Muscle layer of duodenum (tissue), 2 donors: Measurements from ENCODE around the gene ARHGAP8.

Experiments
- H3K27ac ChIP-seq: one replicate; pipeline ENCODE4 v1.7.0; 2013; ENCODE audit warnings: mild to moderate bottlenecking, low read length
- H3K27me3 ChIP-seq: one replicate; pipeline ENCODE4 v1.7.0; 2013; ENCODE audit warnings: low read depth, mild to moderate bottlenecking, control low read depth, low read length
- H3K36me3 ChIP-seq, 2 donors: one replicate each; pipeline ENCODE4 v1.7.0; 2013; ENCODE audit warnings: low read length in 2 of 2, control low read depth in 1 of 2, mild to moderate bottlenecking in 1 of 2; ENCODE audit not compliant: insufficient read depth in 2 of 2, control insufficient read depth in 1 of 2
- H3K4me1 ChIP-seq, 2 donors: one replicate each; pipeline ENCODE4 v1.7.0; 2013; ENCODE audit warnings: low read length in 2 of 2, mild to moderate bottlenecking in 2 of 2, control low read depth in 1 of 2, moderate library complexity in 1 of 2; ENCODE audit not compliant: insufficient read depth in 2 of 2, control insufficient read depth in 1 of 2
- H3K4me3 ChIP-seq, 2 donors: one replicate each; pipeline ENCODE4 v1.7.0; 2013; ENCODE audit warnings: low read length in 2 of 2, low read depth in 1 of 2, mild to moderate bottlenecking in 1 of 2
- H3K9me3 ChIP-seq, 2 donors: one replicate each; pipeline ENCODE4 v1.7.0; 2013; ENCODE audit warnings: low read length in 2 of 2, control low read depth in 1 of 2, mild to moderate bottlenecking in 1 of 2; ENCODE audit not compliant: control insufficient read depth in 1 of 2
- donor health status: healthy.

ARHGAP8 gene

DNA sequence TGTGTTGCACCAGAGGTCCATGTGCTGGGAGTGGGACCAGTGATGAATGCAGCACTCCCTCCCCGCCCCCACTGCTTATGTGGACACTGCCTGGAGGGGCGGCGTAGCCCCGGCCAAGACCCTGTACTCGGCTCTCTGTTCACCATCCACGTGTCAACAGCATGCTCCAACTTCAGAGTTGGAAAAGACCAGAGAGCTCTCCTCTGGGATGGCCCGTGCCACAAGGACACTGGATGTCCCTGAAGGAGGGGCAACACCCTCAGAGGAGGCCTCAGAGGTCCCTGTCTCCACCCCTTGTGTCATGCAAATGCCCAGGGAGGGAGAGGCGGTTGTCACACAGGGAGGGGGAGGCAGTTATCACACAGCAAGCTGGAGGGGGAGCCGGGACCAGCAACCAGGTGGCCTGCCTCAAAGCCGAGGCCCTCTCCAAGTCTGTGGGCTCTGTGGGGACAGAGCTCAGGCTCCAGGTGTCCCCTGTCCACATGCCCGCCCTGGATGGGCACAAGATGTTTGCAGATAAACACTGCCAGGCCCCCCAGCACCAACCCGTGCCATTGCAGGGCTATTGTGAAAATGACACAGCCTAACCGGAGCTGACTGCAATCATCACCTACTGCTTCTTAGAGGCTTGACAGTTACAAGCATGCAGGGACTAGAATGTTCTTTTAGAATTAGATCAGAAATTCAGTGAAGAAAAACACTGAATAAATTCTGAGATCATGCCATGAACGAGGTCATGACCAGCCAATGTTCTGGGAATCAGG is 136.3 kb downstream of the ARHGAP8 start:
- Histone ChIP-seq H3K4me1 (no peaks in the 10 kb centered on the region), H3K27ac (no peak overlapping the region), H3K36me3 (no peaks in the 10 kb centered on the region), H3K4me3 (no peak overlapping the region), H3K27me3 (no peaks in the 10 kb centered on the region), H3K9me3 (no peaks in the 10 kb centered on the region)

DNA sequence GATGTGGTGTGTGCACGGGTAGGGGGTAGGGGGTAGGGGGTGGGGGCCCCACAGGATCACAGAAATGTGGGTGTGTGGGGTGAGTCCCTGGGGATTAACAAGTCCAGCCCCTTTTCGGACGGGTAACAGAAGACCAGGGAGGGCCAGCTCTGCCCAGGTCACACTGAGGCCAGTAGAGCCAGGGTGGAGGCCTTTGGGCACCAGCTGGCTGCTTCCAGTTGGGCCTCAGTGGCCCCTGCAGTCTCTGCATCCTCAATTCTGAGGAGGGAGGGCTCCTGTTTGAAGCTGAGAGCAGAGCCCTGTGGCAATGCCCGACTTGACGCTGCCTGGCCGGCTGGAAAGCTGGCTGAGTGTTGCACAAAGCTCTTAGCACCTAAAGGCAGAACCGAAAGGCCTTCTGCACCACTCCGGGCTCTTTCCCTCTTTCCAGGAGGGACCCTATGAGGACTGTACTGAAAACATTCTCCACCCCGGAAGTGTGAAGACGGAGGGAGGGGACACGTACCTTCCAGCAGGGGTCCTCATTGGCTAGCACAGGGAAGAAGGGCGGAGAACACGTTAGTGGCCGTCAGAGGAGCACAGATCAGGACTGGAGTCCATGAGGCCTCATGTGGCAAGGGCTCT is 137.0 kb downstream of the ARHGAP8 start:
- no peaks in the 10 kb centered on the region for H3K36me3 ChIP-seq
- no peaks in the 10 kb centered on the region for H3K4me1 ChIP-seq
- H3K27me3 ChIP-seq = no peaks in the 10 kb centered on the region
- H3K9me3 ChIP-seq = no peaks in the 10 kb centered on the region
- no peak overlapping the region for H3K27ac ChIP-seq
- no peak overlapping the region for H3K4me3 ChIP-seq

DNA sequence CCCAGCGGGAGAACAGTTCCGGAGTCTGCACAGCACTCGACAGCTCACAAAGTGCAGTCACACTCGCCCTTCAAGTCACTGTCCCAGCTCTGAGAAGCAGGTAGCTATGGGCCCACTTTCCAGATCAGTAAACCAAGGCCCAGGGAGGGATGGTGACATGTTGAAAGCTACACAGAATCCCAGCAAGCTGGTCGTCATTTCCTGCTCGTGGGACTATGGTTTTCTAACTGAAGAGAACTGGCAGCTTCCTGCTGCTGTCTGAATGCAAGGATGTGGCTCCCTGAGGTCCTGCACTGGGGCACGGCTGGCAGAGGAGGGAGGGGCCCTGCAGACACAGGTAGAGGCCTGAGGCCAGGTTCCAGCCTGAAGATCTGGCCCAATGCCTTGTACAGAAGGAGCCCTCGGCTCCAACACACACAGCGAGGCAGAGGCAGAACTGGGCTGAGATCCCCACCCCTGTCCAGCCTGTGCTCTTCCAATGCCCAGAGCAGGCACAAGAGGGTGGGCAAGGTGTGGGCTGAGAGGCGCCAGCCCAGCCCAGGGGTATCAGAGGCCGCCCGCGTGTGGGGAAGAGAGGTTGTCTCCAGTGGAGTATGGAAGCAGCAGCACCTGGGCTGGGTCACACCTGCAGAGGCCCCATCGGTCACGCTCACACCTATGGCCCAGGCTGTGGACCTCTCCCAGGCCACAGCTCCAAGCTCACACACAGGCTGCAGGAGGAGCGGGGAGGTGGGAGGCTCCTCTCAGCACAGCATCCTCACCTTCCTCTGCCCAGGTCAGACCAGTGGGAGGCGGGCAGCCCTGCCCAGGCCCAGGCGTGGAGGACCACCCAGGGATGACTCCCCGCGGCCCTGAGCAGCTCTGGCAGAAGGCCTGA is 138.3 kb downstream of the ARHGAP8 start:
- Histone ChIP-seq H3K4me3 (no peak overlapping the region), H3K36me3 (no peaks in the 10 kb centered on the region), H3K27ac (no peak overlapping the region), H3K4me1 (no peaks in the 10 kb centered on the region), H3K9me3 (no peaks in the 10 kb centered on the region), H3K27me3 (no peaks in the 10 kb centered on the region)

DNA sequence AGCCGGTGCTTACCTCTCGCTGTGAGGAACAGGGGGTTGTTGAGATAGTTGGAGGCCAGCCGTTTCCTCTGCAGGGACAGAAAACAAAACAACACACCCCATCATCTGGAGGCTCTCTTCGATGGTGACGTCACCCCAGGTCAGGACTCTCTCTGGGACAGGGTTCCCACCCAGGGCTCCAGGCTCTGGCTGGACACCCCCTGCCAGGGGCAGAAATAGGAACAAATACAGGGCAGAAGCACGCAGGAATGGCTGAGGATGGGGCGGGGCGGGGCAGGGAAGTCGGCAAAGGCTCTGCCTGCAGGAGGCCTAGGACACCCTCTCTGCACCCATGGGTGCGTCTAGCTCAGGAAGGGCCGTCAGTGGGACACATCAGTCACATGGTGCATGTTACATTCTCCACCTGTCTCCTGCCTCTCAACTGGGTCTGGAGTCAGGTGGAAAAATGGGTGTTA is 138.9 kb downstream of the ARHGAP8 start:
- Histone ChIP-seq H3K27me3 (no peaks in the 10 kb centered on the region), H3K36me3 (no peaks in the 10 kb centered on the region), H3K9me3 (no peaks in the 10 kb centered on the region), H3K27ac (no peak overlapping the region), H3K4me1 (no peaks in the 10 kb centered on the region), H3K4me3 (no peak overlapping the region)

DNA sequence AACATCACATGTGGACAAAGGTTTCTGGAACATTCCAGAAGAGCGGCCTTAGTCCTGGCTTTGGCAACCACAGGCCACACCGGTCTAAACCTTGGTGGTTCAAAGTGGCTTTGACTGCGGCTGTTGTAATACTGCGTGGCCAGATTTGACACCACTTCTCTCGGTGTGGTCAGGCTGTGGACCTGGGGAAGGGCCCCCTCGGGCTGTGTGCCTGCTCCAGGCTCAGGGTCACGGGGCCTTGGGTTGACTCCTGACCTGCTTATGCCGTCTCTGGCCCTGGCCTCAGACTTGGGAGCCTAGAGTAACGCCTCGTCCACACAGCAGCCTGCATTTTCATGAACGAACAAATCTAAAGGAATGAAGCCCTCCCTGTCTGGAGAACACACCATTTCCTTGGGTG is 139.4 kb downstream of the ARHGAP8 start:
- H3K36me3 ChIP-seq = no peaks in the 10 kb centered on the region
- H3K27me3 ChIP-seq = no peaks in the 10 kb centered on the region
- H3K27ac ChIP-seq = no peak overlapping the region
- H3K4me1 ChIP-seq = no peaks in the 10 kb centered on the region
- H3K9me3 ChIP-seq = no peaks in the 10 kb centered on the region
- H3K4me3 ChIP-seq = no peak overlapping the region

DNA sequence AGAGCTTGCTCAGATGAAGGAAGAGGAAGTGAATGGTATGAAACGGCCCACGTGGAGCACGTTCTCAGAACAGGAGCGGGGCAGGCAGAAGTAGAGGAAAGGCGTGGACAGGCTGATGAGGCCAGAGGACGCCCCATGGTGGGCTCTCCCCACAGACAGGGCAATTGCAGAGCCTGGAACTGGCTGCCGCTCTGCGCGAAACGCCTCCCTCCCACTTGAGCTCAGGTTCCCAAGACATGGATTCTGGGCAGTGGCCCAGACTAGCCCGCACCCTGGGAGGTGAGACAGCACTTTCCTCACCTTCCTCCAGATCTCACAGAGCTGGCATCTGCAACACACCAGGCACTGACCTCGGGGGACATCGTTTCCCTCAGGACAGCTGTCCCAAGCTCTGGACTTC is 139.9 kb downstream of the ARHGAP8 start:
- no peaks in the 10 kb centered on the region for H3K27me3 ChIP-seq
- no peaks in the 10 kb centered on the region for H3K4me1 ChIP-seq
- H3K36me3 ChIP-seq = no peaks in the 10 kb centered on the region
- peaks cover 0 to under 1% of the 10 kb centered on the region in 2 donors for H3K9me3 ChIP-seq
- no peak overlapping the region for H3K4me3 ChIP-seq
- H3K27ac ChIP-seq = no peak overlapping the region

DNA sequence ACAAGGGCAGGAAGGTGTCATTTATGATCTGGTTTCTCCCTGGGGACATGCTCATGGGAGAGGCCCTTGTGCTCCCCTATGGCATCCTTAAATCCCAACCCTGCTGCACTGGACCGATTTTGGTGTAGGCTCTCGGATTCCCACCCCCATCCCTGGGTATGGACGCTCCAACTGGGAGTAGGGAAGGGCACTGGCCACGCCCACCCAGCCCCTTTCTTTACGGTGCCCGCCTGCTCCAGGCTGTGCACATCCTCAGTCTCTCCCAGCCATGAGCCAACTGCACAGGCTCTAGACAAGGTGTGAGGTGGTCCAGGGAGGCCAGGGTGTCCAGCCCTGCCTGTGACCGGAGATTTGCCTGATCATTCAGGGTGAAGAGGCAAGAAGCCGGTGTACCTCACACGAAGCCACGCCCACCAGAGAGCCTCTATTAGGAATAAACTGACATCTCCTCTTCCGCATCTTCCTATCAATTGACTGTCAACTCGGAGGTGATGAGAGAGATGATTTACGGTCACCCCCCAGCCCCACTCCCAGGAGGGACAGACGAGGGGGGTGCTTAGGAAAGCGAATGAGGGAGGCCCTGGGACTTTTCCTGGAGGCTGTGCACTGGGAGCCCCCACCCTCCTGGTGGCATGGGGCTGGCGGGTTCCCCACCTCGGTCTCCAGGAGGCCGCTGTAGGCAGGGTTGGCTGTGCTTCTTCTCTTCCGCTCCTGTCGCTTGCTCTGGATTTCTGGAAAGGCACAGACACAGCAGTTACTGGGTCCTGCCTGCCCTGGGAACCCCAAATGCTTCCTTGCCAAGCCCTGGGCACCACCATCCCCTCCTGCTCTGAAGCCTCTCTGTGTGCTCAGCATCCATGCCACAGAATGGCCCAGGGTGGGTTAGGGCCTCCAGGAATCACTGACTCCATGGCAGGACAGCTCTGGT is 140.7 kb downstream of the ARHGAP8 start:
- H3K36me3 ChIP-seq = no peaks in the 10 kb centered on the region
- no peak overlapping the region for H3K27ac ChIP-seq
- peaks cover 0 to 3% of the 10 kb centered on the region in 2 donors for H3K9me3 ChIP-seq
- no peaks in the 10 kb centered on the region for H3K27me3 ChIP-seq
- H3K4me1 ChIP-seq = no peaks in the 10 kb centered on the region
- no peak overlapping the region for H3K4me3 ChIP-seq

DNA sequence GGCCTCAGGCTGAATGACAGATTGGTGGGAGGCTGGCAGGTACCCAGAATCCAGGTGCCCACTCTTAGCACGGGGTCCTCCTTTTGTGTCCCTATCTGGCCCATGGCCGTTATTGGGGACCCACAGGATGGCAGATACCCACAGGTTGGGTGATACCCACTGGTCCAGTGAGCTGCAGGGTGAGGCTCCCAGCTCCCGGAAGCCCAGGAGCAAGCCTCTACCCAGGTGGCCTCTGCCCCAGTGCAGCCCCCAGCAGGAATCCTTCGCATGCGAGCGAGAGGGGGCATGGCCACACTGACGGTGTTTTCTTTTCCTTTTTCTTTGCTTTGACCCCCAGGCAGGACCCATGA is 141.3 kb downstream of the ARHGAP8 start:
- no peaks in the 10 kb centered on the region for H3K4me1 ChIP-seq
- no peak overlapping the region for H3K27ac ChIP-seq
- H3K4me3 ChIP-seq = no peak overlapping the region

DNA sequence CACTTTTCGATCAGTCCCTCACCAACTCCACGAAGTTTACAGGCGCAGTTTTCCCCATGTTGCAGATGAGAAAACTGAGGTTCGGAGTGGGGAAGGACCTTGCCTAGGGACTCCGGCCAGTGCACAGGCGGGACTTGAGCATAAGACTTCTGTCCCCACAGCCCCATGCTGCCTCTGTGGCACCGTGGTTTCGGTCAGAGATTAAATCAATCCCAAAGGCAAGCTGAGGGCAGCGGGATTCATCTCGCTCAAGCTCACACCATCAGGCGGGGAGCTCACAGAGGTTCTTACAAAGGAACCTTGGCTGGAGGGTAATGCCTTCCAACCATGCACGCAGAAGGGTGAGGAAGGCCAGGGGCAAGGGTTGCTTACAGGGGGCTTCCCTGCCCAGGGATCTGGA is 141.9 kb downstream of the ARHGAP8 start:
- H3K27ac ChIP-seq = no peak overlapping the region
- H3K36me3 ChIP-seq = no peaks in the 10 kb centered on the region
- no peak overlapping the region for H3K4me3 ChIP-seq

More for the DNA sequence above, 141.3 kb downstream of the ARHGAP8 start:
- Histone ChIP-seq H3K36me3 (no peaks in the 10 kb centered on the region), H3K27me3 (no peaks in the 10 kb centered on the region), H3K9me3 (peaks cover 0 to 4% of the 10 kb centered on the region in 2 donors)

DNA sequence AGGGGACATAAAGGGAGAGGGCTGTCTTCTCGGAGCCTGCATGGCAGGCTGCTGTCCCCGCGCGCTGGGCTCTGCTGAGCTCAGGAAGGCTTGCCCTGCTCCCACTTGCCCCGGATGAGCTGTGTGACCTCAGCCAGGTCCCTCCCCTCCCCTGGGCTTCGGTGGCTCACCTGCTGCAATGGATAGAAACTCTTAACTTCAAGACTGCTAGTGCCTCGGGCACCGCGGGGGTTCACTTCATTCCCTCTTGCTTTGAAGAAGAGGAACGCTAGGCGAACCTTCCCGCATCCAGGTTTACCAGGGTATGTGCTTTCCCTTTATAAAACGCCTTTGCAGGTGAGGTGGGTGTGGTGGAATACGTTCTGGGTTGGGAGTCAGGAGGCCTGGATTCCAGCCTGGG is 142.4 kb downstream of the ARHGAP8 start:
- Histone ChIP-seq H3K36me3 (no peaks in the 10 kb centered on the region), H3K27me3 (no peaks in the 10 kb centered on the region), H3K4me3 (no peak overlapping the region), H3K27ac (no peak overlapping the region), H3K9me3 (peaks cover 0 to 4% of the 10 kb centered on the region in 2 donors), H3K4me1 (no peaks in the 10 kb centered on the region)

More for the DNA sequence above, 141.9 kb downstream of the ARHGAP8 start:
- H3K27me3 ChIP-seq = no peaks in the 10 kb centered on the region
- H3K9me3 ChIP-seq = peaks cover 0 to 4% of the 10 kb centered on the region in 2 donors
- no peaks in the 10 kb centered on the region for H3K4me1 ChIP-seq
